Measurements from ENCODE around the gene SLC4A7.
"Not testable (repeated sequence)": the region's sequence is repeated elsewhere in the genome, so short reads cannot be mapped to it uniquely, and the experiment has no call there.

The SLC4A7 gene

GRCh38 chr3:27345959-27346865, 138.0 kb downstream of the SLC4A7 start:
- Mint-ChIP-seq H3K4me3 (no peak overlapping the region), H3K27ac (no peak overlapping the region), H3K27me3 (no peaks in the 10 kb centered on the region)

GRCh38 chr3:27345493-27345892, 138.7 kb downstream of the SLC4A7 start:
- no peaks in the 10 kb centered on the region for H3K9me3 Mint-ChIP-seq
- H3K4me1 Mint-ChIP-seq (ENCODE audit: low read depth), result peaks cover 17% of the 10 kb centered on the region
- H3K27ac Mint-ChIP-seq, result no peak overlapping the region
- no peaks in the 10 kb centered on the region for H3K36me3 Mint-ChIP-seq (ENCODE audit: low read depth)
- H3K4me3 Mint-ChIP-seq, result no peak overlapping the region
- no peak for DNase-seq
- no peaks in the 10 kb centered on the region for H3K27me3 Mint-ChIP-seq

More at GRCh38 chr3:27345959-27346865, 138.0 kb downstream of the SLC4A7 start:
- no peak for DNase-seq
- Mint-ChIP-seq H3K9me3 (no peaks in the 10 kb centered on the region), H3K36me3 (ENCODE audit: low read depth) (no peaks in the 10 kb centered on the region), H3K4me1 (ENCODE audit: low read depth) (peaks cover 15% of the 10 kb centered on the region)

DNA sequence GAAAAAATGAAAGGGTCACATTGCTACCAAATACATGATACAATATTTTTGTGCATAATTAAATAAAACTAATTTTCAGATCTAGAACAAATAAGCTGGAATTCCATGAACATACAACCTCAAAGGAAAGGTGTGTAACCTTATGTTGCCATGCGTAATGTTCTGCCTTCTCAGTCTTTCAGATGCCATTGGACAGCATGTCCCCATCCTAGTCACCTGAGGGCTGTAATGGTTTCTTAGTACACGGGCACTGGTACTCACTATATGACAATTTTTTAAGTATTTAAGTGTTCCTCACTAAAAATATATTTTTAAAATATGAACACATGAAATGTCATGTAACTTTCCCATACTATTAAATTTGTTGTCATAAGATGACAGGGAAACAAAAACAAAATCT, 139.1 kb downstream of the SLC4A7 start:
- no peak for DNase-seq
- Mint-ChIP-seq H3K4me3 (no peak overlapping the region), H3K27me3 (no peaks in the 10 kb centered on the region), H3K9me3 (no peaks in the 10 kb centered on the region), H3K36me3 (ENCODE audit: low read depth) (no peaks in the 10 kb centered on the region), H3K27ac (no peak overlapping the region), H3K4me1 (ENCODE audit: low read depth) (peaks cover 19% of the 10 kb centered on the region)

DNA sequence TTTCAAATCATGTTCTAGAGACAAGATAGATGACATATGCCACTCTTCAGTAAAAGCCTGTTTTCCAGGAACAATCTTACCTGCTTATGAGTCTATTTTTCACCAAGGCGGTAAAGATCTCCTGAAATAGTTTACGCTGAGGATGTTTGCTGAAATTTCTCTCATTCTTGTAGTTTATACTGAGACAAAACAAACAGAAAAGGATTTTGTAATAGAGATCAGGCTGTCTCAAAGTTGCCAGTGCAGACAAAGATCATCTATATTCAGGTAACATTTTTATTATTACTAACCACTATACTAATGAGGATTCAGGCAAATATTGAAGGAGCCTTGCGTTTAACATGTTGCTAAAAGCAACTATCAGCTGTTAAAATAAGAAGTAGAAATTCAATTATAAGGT, 140.0 kb downstream of the SLC4A7 start:
- H3K27ac Mint-ChIP-seq, result no peak overlapping the region
- no peaks in the 10 kb centered on the region for H3K36me3 Mint-ChIP-seq (ENCODE audit: low read depth)
- H3K4me1 Mint-ChIP-seq (ENCODE audit: low read depth), result peaks cover 12% of the 10 kb centered on the region
- no peak overlapping the region for H3K4me3 Mint-ChIP-seq
- H3K9me3 Mint-ChIP-seq, result no peaks in the 10 kb centered on the region
- DNase-seq, result no peak
- no peaks in the 10 kb centered on the region for H3K27me3 Mint-ChIP-seq

DNA sequence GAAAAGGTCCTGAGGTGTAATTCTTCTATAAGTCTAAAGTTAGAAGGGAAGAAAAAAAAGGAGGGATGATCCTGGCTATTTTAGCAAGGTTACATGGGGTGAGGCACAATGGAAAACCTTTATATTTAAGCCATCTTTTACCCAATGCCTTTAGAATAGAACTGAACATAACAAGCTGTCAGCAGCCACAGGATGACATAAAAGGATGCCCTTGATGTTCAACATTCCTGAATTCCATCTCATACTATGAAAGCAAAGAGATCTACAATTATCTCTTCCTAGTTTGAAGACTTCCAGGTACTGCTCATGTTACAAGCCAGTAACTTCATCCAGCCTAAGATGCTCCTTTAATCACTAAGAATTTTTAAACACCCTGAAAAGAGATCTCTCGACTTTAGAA, 141.9 kb downstream of the SLC4A7 start:
- Mint-ChIP-seq H3K27me3 (no peaks in the 10 kb centered on the region), H3K36me3 (ENCODE audit: low read depth) (no peaks in the 10 kb centered on the region), H3K9me3 (no peaks in the 10 kb centered on the region), H3K27ac (no peak overlapping the region), H3K4me3 (no peak overlapping the region), H3K4me1 (ENCODE audit: low read depth) (peaks cover 12% of the 10 kb centered on the region)
- no peak for DNase-seq

DNA sequence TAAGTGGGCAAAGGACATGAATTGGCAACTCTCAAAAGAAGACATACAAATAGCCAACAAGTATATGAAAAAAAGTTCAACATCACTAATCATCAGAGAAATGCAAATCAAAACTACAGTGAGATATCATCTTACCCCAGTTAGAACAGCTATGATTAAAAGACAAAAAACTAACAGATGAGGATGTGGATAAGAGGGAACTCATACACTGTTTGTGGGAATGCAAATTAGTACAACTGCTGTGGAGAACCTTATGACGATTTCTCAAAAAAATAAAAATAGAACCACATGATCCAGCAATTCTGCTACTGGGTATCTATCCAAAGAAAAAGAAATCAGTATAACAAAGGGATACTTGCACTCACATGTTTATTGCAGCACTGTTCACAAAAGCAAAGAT, 143.7 kb downstream of the SLC4A7 start:
- Mint-ChIP-seq H3K36me3 (ENCODE audit: low read depth) (no peaks in the 10 kb centered on the region), H3K27me3 (no peaks in the 10 kb centered on the region), H3K27ac (no peak overlapping the region), H3K4me1 (ENCODE audit: low read depth) (peaks cover 10% of the 10 kb centered on the region), H3K9me3 (no peaks in the 10 kb centered on the region), H3K4me3 (no peak overlapping the region)
- DNase-seq, result no peak

DNA sequence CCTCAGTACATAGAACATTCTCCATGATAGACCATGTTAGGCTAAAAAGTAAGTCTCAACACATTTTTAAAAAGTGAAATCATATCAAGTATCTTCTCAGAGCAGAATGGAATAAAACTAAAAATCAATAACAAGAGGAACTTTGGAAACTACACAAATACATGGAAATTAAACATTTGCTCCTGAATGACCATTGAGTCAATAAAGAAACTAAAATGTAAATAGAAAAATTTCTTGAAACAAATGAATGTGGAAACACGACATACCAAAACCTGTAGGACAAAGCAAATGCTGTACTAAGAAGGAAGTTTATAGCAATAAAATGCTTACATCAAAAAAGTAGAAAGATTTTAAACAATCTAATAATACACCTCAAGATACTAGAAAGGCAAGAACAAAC, 148.6 kb downstream of the SLC4A7 start:
- H3K4me3 Mint-ChIP-seq, result no peak overlapping the region
- H3K4me1 Mint-ChIP-seq (ENCODE audit: low read depth), result peaks cover 6% of the 10 kb centered on the region
- H3K36me3 Mint-ChIP-seq (ENCODE audit: low read depth), result no peaks in the 10 kb centered on the region
- H3K27ac Mint-ChIP-seq, result no peak overlapping the region
- DNase-seq, result no peak
- no peaks in the 10 kb centered on the region for H3K27me3 Mint-ChIP-seq
- no peaks in the 10 kb centered on the region for H3K9me3 Mint-ChIP-seq

DNA sequence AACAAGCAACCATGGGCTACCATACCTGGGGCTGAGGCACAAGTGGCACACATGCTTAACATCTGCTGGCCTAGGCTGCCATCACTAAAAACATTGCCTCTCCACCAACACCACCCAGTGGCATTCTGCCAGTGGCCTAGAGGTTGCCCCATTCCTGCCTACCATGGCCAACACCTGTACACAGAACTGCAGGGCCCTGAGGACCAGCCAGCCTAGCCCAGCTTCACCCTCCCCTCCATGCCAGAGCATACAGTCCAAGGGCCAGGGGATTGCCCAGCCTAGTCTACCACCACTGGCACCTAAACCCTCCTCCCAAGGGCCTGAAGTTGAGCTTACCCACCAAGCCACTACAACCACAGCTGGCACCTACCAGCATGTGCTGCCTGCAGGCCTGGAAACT, 150.3 kb downstream of the SLC4A7 start:
- H3K27ac Mint-ChIP-seq, result no peak overlapping the region
- H3K36me3 Mint-ChIP-seq (ENCODE audit: low read depth), result no peaks in the 10 kb centered on the region
- H3K4me1 Mint-ChIP-seq (ENCODE audit: low read depth), result no peaks in the 10 kb centered on the region
- H3K27me3 Mint-ChIP-seq, result no peaks in the 10 kb centered on the region
- no peak overlapping the region for H3K4me3 Mint-ChIP-seq
- H3K9me3 Mint-ChIP-seq, result no peaks in the 10 kb centered on the region
- DNase-seq, result no peak

- not testable (repeated sequence) for H3K4me3 Mint-ChIP-seq; H3K36me3 Mint-ChIP-seq (ENCODE audit: low read depth); H3K27ac Mint-ChIP-seq; H3K27me3 Mint-ChIP-seq; H3K4me1 Mint-ChIP-seq (ENCODE audit: low read depth); H3K9me3 Mint-ChIP-seq; DNase-seq
These were observed 155.0 kb downstream of the SLC4A7 start for GRCh38 chr3:27328982-27329762.

GRCh38 chr3:27326629-27327545, 157.3 kb downstream of the SLC4A7 start:
- peaks cover 5% of the 10 kb centered on the region for H3K9me3 Mint-ChIP-seq
- H3K27me3 Mint-ChIP-seq, result no peaks in the 10 kb centered on the region
- no peak for DNase-seq
- H3K4me3 Mint-ChIP-seq, result no peak overlapping the region
- no peaks in the 10 kb centered on the region for H3K36me3 Mint-ChIP-seq (ENCODE audit: low read depth)
- H3K4me1 Mint-ChIP-seq (ENCODE audit: low read depth), result no peaks in the 10 kb centered on the region
- H3K27ac Mint-ChIP-seq, result no peak overlapping the region

- Mint-ChIP-seq H3K4me3 (no peak overlapping the region), H3K9me3 (peaks cover 5% of the 10 kb centered on the region), H3K4me1 (ENCODE audit: low read depth) (no peaks in the 10 kb centered on the region), H3K27ac (no peak overlapping the region), H3K27me3 (no peaks in the 10 kb centered on the region), H3K36me3 (ENCODE audit: low read depth) (no peaks in the 10 kb centered on the region)
- no peak for DNase-seq
These were observed 158.0 kb downstream of the SLC4A7 start for GRCh38 chr3:27326202-27326601.

- no peaks in the 10 kb centered on the region for H3K27me3 Mint-ChIP-seq
- H3K4me1 Mint-ChIP-seq (ENCODE audit: low read depth), result no peaks in the 10 kb centered on the region
- H3K9me3 Mint-ChIP-seq, result peaks cover 5% of the 10 kb centered on the region
- H3K4me3 Mint-ChIP-seq, result no peak overlapping the region
- H3K27ac Mint-ChIP-seq, result no peak overlapping the region
- DNase-seq, result no peak
- H3K36me3 Mint-ChIP-seq (ENCODE audit: low read depth), result no peaks in the 10 kb centered on the region
These were observed 158.8 kb downstream of the SLC4A7 start for GRCh38 chr3:27325419-27325818.

DNA sequence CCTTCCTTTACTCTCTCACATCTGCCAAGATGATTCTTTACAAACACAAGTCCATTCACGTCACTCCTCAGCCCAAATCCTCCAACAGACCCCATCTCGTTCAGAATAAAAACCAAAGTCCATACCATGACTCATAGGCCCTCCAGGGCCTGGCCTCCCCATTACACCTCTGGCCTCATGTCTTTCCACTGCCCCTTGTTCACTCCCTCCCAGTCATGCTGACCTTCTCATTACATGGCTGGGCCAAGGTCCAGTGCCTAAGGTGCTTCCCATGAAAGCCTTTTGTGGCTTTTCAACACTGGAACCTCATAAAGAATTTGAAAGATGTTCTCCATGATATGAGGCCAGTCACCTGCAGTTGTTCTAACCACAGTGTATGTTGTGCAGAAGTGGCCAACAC, 159.5 kb downstream of the SLC4A7 start:
- H3K9me3 Mint-ChIP-seq, result peaks cover 5% of the 10 kb centered on the region
- no peaks in the 10 kb centered on the region for H3K4me1 Mint-ChIP-seq (ENCODE audit: low read depth)
- no peak overlapping the region for H3K27ac Mint-ChIP-seq
- H3K27me3 Mint-ChIP-seq, result no peaks in the 10 kb centered on the region
- no peak overlapping the region for H3K4me3 Mint-ChIP-seq
- no peaks in the 10 kb centered on the region for H3K36me3 Mint-ChIP-seq (ENCODE audit: low read depth)
- DNase-seq, result no peak

- no peaks in the 10 kb centered on the region for H3K4me1 Mint-ChIP-seq (ENCODE audit: low read depth)
- no peak overlapping the region for H3K4me3 Mint-ChIP-seq
- no peaks in the 10 kb centered on the region for H3K9me3 Mint-ChIP-seq
- no peak for DNase-seq
- H3K27ac Mint-ChIP-seq, result no peak overlapping the region
- H3K36me3 Mint-ChIP-seq (ENCODE audit: low read depth), result no peaks in the 10 kb centered on the region
- no peaks in the 10 kb centered on the region for H3K27me3 Mint-ChIP-seq
These were observed 161.1 kb downstream of the SLC4A7 start for GRCh38 chr3:27323087-27323570.
